HG03558 (cell line): ENCODE measurements around the gene PBX3.

Experiments
- ATAC-seq: cut with Tn5 transposase; IDR thresholded peaks from one replicate; pipeline ENCODE4 v1.9.1; 2021; ENCODE audit warnings: moderate number of reproducible peaks; ENCODE audit not compliant: unreplicated experiment; ENCODE audit errors: extremely low read depth

The PBX3 gene

DNA sequence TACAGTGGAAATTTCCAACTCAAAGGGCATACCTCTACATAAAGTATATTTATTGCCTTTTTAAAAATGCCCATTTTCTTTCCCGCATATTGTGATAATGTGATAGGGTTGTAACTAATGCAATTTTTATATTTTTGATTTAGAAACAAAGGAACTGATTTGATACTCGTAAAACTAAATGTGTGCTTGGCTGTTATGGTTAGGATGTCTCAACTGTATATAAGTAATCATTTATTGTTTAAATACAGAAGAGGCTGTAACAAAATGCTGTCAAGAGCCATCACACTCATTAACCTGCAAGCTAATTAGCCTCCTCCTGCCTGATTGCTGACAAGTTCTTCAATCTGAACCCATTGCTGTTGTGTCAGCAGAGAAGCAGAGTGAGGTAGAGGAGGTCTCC, 149.2 kb downstream of the PBX3 start:
- ATAC-seq: no peak

- no peak for ATAC-seq
Measured at GRCh38 chr9:125896964-125897363, 149.8 kb downstream of the PBX3 start.

DNA sequence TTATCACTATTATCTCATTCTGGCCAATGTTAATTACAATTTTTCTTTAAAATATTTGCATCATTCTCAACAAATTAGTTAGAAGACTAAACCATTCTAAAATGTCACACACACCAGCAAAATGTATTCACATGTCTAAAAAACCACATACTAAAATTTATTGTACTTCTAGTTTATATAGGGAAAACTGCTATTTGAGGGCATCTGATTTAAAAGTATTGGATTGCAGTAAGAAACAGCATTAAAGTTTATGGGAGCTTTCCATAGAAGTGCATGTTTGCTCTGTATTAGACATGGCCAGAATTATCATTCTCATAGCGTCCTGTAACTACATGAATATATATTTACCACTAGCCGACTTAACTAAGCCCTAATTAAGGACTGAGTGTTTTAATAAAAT, 150.3 kb downstream of the PBX3 start:
- ATAC-seq: no peak

GRCh38 chr9:125902214-125902613, 155.0 kb downstream of the PBX3 start:
- ATAC-seq: no peak

DNA sequence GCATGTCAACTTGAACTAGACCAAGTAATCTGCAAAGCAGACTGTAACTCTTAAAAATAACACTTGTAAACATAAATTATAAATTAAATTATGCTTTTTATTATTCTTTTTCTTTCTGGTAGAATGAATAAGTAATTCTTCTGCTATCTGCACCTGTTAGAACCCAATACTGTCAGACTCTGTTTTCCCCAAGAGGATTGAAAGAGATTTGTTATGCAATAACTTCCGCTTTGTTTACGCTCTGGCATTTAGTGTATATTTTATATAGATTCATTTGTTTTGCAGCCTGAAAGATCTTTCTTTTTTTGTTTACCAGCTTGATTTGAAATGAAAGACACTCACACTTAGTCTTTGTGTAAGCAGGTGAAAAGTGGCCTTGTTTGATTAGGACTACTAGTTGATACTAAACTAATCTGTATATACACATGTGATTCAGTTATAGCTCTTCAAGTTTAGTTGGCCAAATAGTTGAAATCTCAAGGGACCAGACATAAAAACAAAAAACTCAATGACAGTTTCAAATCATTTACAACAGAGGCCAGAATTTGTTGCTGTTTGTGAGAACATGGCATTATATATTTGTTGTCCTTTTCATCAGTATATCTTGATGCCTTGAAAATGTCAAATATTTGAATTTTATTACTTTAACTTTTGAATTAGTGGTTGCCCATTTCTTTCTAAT, 155.8 kb downstream of the PBX3 start:
- ATAC-seq: no peak

DNA sequence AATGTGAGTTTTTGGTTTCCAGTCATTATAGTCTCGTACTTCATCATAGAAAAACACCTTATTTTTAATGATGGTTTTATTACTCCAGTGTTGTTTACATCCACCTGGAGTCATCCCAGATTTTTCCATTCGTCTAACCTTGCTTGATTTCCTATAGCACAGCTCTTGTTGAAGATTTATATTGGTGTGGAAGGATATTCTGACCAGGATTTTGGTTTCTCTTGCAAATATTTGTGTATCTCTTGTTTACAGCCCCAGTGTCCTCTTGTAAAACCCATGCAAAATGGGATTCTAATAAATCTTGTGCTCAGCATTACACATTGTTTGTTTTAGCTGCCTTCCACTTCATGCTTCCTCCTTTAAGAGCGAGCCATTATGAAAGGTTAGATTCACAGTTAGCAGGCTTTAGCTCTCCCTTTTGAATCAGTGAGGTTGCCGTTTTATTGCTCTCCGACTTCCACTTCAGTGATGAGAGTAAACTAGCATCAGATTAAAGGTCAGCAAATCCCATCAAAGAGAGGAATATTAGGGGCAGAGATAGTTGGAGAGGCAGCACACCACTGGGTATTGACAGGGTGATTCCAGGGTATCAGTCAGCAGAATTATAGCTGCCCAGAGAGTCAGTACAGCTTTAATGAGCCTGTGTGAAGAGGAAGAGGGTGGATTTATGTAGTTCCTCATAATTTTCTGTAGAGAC, 157.1 kb downstream of the PBX3 start:
- ATAC-seq: no peak

- ATAC-seq: no peak
Measured at GRCh38 chr9:125906144-125906543, 159.0 kb downstream of the PBX3 start.

GRCh38 chr9:125906893-125907292, 159.7 kb downstream of the PBX3 start:
- ATAC-seq: no peak

DNA sequence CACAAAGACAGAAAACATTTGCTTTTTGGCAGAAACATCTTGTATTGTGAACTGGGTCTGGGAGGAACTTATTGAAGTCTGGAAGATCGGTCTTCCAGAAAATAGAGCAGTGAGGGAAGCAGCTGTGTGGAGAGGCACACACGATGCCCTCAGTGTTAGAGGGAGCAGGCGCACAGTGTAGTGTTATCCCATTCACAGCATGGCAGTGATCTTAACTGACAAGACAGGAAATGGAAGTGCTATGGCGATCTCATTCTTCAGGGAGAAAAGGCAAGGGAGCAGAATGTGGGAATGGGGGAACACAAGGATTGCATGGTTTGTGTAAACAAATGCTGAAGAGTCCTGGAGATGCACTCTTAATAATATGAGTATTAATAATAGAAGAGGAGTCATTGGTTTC, 161.0 kb downstream of the PBX3 start:
- no peak for ATAC-seq

GRCh38 chr9:125908966-125909365, 161.8 kb downstream of the PBX3 start:
- no peak for ATAC-seq

- no peak for ATAC-seq
Measured at GRCh38 chr9:125909459-125909858, 162.3 kb downstream of the PBX3 start.

GRCh38 chr9:125910286-125910685, 163.1 kb downstream of the PBX3 start:
- no peak for ATAC-seq

- no peak for ATAC-seq
Measured at GRCh38 chr9:125911861-125912644, 164.9 kb downstream of the PBX3 start.

DNA sequence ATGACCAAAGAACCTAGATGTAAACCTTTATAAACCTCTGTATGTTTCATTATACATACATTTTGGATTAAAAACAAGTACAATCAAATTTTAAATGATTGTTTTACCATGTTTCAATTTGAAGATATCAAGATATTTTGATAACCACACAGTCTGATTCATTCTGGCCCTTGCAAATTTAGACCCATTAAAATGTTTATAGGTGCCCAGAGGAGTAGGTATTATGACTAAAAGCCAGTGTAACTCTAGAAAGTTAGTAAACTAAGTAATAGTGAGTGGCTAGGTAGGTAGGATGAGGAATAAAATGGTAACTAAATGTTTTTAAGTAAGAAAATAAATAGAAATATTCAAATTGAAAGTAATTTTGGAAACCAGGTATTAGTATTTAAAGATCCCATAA, 165.5 kb downstream of the PBX3 start:
- no peak for ATAC-seq

- no peak for ATAC-seq
Measured at GRCh38 chr9:125913551-125913950, 166.4 kb downstream of the PBX3 start.

DNA sequence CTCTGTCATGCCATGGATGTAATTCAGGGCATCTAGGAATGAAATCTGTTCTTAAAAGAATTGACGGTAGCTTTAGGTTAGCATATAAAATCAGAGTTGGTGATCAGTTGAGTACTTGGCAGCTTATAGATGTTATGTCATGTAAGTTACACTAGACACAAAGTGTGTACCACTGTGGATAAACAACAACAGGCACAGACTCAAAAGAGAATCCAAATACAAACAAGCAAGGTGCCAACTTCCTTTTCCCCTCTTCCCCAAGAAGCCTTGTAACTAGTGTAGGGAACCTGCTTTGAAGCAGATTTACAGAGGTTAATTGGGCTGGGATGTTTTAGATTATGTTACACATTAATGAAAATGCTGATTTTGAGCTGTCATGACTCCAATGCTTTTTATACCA, 167.2 kb downstream of the PBX3 start:
- ATAC-seq: no peak

DNA sequence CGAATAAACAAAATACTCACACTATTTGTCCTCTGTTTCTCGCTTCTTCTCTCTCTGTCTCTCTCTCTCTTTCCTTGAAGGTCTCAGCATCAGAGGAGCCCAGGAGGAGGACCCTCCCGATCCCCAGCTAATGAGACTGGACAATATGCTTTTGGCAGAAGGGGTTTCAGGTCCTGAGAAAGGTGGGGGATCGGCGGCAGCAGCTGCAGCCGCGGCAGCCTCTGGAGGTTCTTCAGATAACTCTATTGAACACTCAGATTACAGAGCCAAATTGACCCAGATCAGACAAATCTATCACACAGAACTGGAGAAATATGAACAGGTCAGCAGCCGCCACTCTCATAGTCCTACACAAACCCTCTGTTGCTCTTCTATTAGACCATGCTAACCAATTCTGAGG, 168.4 kb downstream of the PBX3 start:
- ATAC-seq: no peak

DNA sequence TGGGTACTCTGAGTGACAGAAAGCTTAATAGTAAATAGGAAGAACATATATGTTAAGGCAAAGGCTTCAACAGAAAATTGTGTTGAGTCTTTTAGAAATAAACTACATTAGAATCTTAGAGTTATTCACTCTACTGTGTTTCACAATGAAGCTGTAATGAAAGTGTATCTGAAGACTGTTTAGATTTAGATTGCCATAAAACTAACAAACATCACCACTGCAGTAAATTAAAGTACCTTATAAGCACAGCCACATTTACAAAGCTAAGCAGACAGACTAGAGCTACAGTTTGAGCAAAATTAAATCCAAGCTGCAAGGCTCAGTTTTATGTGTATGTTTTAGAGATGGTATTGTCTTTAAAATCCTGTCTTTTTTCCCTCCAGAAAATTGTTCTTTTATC, 172.4 kb downstream of the PBX3 start:
- no peak for ATAC-seq

DNA sequence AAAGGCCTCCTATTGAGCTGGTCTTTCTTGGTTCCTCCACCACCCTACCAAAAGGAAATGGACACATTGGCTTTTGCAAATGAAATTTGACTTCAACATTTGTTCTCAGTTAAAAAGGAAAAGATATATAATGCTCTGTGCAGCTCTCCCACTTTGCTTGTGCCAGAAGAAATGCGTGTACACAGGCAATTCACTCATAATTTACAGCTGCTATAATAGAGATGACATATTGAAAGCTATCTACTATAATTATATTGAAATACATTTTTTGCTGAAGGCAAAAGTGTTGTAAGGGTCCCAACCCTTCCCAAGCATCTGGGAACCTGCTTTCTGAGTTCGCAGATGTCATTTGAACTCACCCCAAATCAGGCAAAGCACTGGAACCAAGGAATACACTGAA, 173.2 kb downstream of the PBX3 start:
- ATAC-seq: no peak

DNA sequence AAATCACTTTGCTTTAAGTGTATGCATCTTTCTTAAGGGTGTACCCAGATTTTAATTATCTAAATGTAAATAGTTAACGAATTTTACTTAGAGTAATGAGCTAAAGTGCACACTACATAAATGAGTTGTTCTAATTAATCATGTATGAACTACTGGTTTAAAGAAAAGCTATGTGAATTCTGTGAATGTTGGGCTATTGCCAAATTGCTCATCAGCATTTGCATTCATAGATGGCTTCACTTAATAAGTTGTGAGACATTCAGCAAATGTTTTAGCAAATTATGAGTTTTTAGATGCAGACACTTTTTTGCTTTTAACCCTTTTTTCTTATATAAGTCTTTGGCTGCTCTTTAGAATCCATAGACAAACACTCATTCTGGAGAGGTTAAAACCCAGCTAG, 175.7 kb downstream of the PBX3 start:
- ATAC-seq: no peak

- no peak for ATAC-seq
Measured at GRCh38 chr9:125924351-125924750, 177.2 kb downstream of the PBX3 start.
